OCI-LY7 (cell line): ENCODE measurements around the gene VSNL1. TPM values are rescaled to one million over a fixed set of nuclear protein-coding genes. Genes with fewer than 3 reads are reported as not detected.

Source experiments
- BruUV-seq: library from RNA; stranded (reverse); fragments of 400-500 nt; replicated peaks from 2 replicates; lab custom pipeline; 2021; lab: Mats Ljungman, UMichigan
- CTCF ChIA-PET: fragments of 300-600 bp; sonication (Branson Sonifier 250); formaldehyde crosslinking; loops from one replicate; lab custom pipeline; 2022; ENCODE audit warnings: antibody characterized with exemption; ENCODE audit not compliant: unreplicated experiment; lab: Charles Lee
- POLR2A ChIA-PET: fragments of 300-600 bp; sonication (Branson Sonifier 250); formaldehyde crosslinking; loops from one replicate; lab custom pipeline; 2022; ENCODE audit warnings: antibody characterized with exemption; lab: Charles Lee
- DNase-seq: peaks from one replicate; pipeline ENCODE4 v3.0.0-alpha.2; 2015; ENCODE audit warnings: low spot score
- H2AFZ ChIP-seq: fragments of 200-600 bp; sonication (generic), shearing (Covaris generic); 2 replicates; pipeline ENCODE4 v1.6.1; 2014; ENCODE audit warnings: mild to moderate bottlenecking, antibody characterized with exemption, low read length, moderate library complexity
- H3K27ac ChIP-seq: fragments of 200-600 bp; sonication (generic); 2 replicates; pipeline ENCODE4 v1.5.1; 2014; ENCODE audit warnings: mixed run types, low read depth, mild to moderate bottlenecking, moderate library complexity, low read length, inconsistent platforms; ENCODE audit not compliant: poor library complexity, severe bottlenecking
- H3K36me3 ChIP-seq: fragments of 200-600 bp; sonication (generic); 2 replicates; pipeline ENCODE4 v1.6.1; 2014; ENCODE audit warnings: mild to moderate bottlenecking, antibody characterized with exemption, low read length, moderate library complexity, mixed read lengths; ENCODE audit not compliant: insufficient read depth
- H3K4me1 ChIP-seq: fragments of 200-600 bp; sonication (generic); 2 replicates; pipeline ENCODE4 v1.5.1; 2014; ENCODE audit warnings: mild to moderate bottlenecking, low read length; ENCODE audit not compliant: insufficient read depth, poor library complexity, severe bottlenecking
- H3K4me2 ChIP-seq: fragments of 200-600 bp; sonication (generic); 2 replicates; pipeline ENCODE4 v1.6.1; 2014; ENCODE audit warnings: mild to moderate bottlenecking, low read length
- H3K4me3 ChIP-seq: fragments of 200-600 bp; sonication (generic); 2 replicates; pipeline ENCODE4 v1.5.1; 2014; ENCODE audit warnings: mild to moderate bottlenecking, low read depth, low read length; ENCODE audit not compliant: poor library complexity, severe bottlenecking
- H3K79me2 ChIP-seq: fragments of 200-600 bp; sonication (generic); 2 replicates; pipeline ENCODE4 v1.6.1; 2016; ENCODE audit warnings: low read depth, mild to moderate bottlenecking, low read length, moderate library complexity, mixed read lengths; ENCODE audit not compliant: insufficient read depth
- H3K9me2 ChIP-seq: fragments of 200-600 bp; sonication (generic); 2 replicates; pipeline ENCODE4 v1.6.1; 2016; ENCODE audit warnings: mild to moderate bottlenecking, low read length, mixed read lengths; ENCODE audit not compliant: insufficient read depth
- H3K9me3 ChIP-seq: fragments of 200-600 bp; sonication (generic); 2 replicates; pipeline ENCODE4 v1.6.1; 2014; ENCODE audit warnings: mild to moderate bottlenecking, mixed run types, low read length, mixed read lengths
- H4K20me1 ChIP-seq: fragments of 200-600 bp; sonication (generic); 2 replicates; pipeline ENCODE4 v1.6.1; 2014; ENCODE audit warnings: mild to moderate bottlenecking, antibody characterized with exemption, low read length, moderate library complexity, mixed read lengths; ENCODE audit not compliant: insufficient read depth
- EZH2phosphoT487 ChIP-seq: fragments of 200-600 bp; sonication (generic); IDR thresholded peaks from 2 replicates; pipeline ENCODE4 v1.6.1; 2018; ENCODE audit warnings: low read depth, borderline replicate concordance, mild to moderate bottlenecking, mixed run types, antibody characterized with exemption, low read length, moderate library complexity, mixed read lengths
- intact Hi-C: fragments of 100-400 bp; cut with micrococcal nuclease; formaldehyde crosslinking; loops from one replicate; pipeline ENCODE4 v1.10.0; 2022; ENCODE audit not compliant: unreplicated experiment
- total RNA-seq, 2 experiments: library from RNA; depleted of rRNA in 1 of 2; stranded (reverse); fragments of >200 nt in 1 of 2; shearing (Covaris generic) in 1 of 2; gene quantifications; 2 replicates each; pipeline ENCODE4 v1.2.3, GENCODE V29; 2014 to 2022
- TF ChIP-seq, protein P1 (sequence below): fragments of 200-600 bp; sonication (generic); conservative IDR thresholded peaks from 2 replicates; pipeline ENCODE4 v1.5.1; 2014; ENCODE audit warnings: mild to moderate bottlenecking, antibody characterized with exemption, low read length, moderate library complexity, mixed read lengths

Gene VSNL1
- total RNA-seq, 2 experiments from 2014 or later, result not detected

DNA sequence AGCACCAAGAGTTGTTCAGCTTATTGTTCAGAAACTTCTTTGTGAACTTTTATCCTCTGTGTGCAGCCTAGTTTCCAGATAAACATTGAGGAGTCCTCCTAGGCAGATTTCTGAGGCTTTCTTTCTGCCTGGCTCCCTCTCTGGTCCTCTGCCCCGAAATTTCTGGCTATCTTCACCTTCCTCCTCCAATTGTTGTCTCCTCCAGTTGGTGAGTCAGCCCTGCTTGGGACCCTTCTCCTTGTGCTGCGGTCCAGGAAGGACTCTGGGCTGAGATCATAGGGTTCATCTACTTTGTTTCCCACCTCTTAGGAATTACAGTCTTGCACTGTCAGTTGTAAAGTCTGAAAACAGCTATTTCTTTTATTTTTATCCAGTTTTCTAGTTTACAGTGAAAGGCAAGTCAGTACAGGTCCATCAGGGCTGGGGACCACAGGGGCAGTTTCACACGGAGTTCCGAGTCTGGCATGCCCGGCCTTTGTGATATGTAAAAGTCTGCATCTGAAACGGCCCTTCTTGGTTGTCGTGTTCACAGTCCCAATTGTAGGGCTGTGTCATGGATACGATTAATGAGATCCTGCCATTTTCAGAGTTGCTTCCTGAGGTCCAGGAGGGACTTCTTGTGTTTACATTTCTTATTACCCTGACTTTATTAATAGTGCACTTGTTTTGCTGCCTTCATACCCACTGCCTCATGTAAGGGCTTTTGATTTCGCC is 112.3 kb downstream of the VSNL1 start:
- Histone ChIP-seq H3K9me3 (no peaks in the 10 kb centered on the region), H3K4me1 (no peaks in the 10 kb centered on the region), H3K79me2 (no peaks in the 10 kb centered on the region), H3K4me2 (no peak overlapping the region), H3K4me3 (no peak overlapping the region), H3K9me2 (no peaks in the 10 kb centered on the region), H4K20me1 (no peaks in the 10 kb centered on the region), H3K27ac (no peak overlapping the region), H2AFZ (no peak overlapping the region), H3K36me3 (no peaks in the 10 kb centered on the region)
- ChIA-PET POLR2A (interaction anchor here (0.6 kb wide), 1 partner anchor 139 kb away, joined by 3 read pairs; no protein-coding TSS in a partner anchor), CTCF (no interaction called here)
- TF ChIP-seq, protein P1, sequence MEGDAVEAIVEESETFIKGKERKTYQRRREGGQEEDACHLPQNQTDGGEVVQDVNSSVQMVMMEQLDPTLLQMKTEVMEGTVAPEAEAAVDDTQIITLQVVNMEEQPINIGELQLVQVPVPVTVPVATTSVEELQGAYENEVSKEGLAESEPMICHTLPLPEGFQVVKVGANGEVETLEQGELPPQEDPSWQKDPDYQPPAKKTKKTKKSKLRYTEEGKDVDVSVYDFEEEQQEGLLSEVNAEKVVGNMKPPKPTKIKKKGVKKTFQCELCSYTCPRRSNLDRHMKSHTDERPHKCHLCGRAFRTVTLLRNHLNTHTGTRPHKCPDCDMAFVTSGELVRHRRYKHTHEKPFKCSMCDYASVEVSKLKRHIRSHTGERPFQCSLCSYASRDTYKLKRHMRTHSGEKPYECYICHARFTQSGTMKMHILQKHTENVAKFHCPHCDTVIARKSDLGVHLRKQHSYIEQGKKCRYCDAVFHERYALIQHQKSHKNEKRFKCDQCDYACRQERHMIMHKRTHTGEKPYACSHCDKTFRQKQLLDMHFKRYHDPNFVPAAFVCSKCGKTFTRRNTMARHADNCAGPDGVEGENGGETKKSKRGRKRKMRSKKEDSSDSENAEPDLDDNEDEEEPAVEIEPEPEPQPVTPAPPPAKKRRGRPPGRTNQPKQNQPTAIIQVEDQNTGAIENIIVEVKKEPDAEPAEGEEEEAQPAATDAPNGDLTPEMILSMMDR, result no peak
- intact Hi-C loops, result no loop called here
- BruUV-seq, result no TSS peak
- DNase-seq, result no peak

DNA sequence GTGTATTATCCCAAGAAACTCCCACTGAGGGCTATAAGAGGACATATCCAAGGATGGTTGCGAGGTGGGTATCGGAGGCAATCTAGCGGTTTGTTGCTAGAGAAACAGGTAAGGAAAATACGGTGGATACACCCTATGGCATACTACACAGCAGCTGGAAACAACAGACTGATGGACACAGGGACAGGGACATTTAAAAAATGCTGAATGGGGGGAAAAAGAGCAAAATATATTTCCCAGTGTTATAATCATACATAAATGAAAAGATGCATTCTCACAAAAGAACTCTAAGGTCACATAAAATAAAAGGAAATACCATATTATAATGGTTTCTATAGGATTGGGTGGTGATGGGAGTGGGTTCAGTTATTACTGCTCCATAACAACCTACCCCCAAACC is 117.3 kb downstream of the VSNL1 start:
- H3K9me3 ChIP-seq, result no peaks in the 10 kb centered on the region
- no peaks in the 10 kb centered on the region for H3K79me2 ChIP-seq
- H3K4me1 ChIP-seq, result no peaks in the 10 kb centered on the region
- ChIA-PET CTCF (no interaction called here), POLR2A (no interaction called here)
- intact Hi-C loops, result no loop called here
- TF ChIP-seq, protein P1, result no peak
- TF ChIP-seq EZH2phosphoT487, result no peak
- no peak overlapping the region for H3K4me2 ChIP-seq
- no peak overlapping the region for H3K4me3 ChIP-seq
- no peak overlapping the region for H3K27ac ChIP-seq
- H4K20me1 ChIP-seq, result no peaks in the 10 kb centered on the region
- no peak overlapping the region for H2AFZ ChIP-seq
- H3K36me3 ChIP-seq, result peaks cover 14% of the 10 kb centered on the region
- DNase-seq, result no peak
- no peaks in the 10 kb centered on the region for H3K9me2 ChIP-seq
- no TSS peak for BruUV-seq

DNA sequence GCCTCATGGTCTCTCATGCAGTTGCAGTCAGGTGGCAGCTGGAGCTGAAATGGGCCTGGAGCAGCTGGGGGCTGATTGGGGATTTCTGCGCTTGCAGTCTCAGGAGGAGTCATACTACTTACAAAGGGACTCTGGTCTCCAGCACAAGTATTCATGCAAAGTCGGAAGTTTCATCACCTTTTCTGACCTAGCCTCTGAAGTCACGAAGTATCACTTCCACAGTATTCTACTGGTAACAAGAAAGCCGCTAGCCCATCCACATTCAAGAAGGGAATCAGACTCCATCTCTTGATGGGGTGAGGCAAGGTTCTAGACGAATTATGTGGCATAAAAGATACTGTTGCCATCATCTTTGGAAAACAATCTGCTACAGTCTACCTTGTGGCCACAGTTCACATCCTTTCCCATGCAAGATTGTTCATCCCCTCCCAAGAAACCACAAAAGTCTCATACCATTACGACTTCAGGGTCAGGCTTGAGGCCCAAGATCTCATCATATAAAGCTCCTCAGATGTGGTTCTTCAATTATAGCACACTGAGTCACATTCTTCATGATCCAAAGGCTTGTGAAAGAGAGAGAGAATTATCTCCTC is 117.9 kb downstream of the VSNL1 start:
- H3K9me3 ChIP-seq, result no peaks in the 10 kb centered on the region
- TF ChIP-seq, protein P1, result no peak
- no peak for TF ChIP-seq EZH2phosphoT487
- H3K4me1 ChIP-seq, result no peaks in the 10 kb centered on the region
- H3K9me2 ChIP-seq, result no peaks in the 10 kb centered on the region
- no peaks in the 10 kb centered on the region for H3K79me2 ChIP-seq
- no TSS peak for BruUV-seq
- peaks cover 20% of the 10 kb centered on the region for H3K36me3 ChIP-seq
- no peak overlapping the region for H3K4me2 ChIP-seq
- H2AFZ ChIP-seq, result no peak overlapping the region
- DNase-seq, result no peak
- intact Hi-C loops, result no loop called here
- ChIA-PET POLR2A (no interaction called here), CTCF (no interaction called here)
- no peak overlapping the region for H3K27ac ChIP-seq
- no peaks in the 10 kb centered on the region for H4K20me1 ChIP-seq
- H3K4me3 ChIP-seq, result no peak overlapping the region
